RWPE2 (cell line): ENCODE data around the gene RARB.

Experiments
- ATAC-seq: fragments of 200-7000 bp; cut with Tn5 transposase; 3 replicates; pipeline ENCODE4 v1.9.1; 2021; ENCODE audit warnings: low read depth
- DNase-seq: peaks from one replicate; pipeline ENCODE4 v3.0.0-alpha.2; 2020; ENCODE audit warnings: low spot score
- H3K27ac ChIP-seq: fragments of 450-650 bp; 2 replicates; pipeline ENCODE4 v1.5.1; 2017; ENCODE audit warnings: mild to moderate bottlenecking; ENCODE audit not compliant: poor library complexity, severe bottlenecking
- H3K27me3 ChIP-seq: fragments of 250-450 bp; sonication (Bioruptor Pico); 2 replicates; pipeline ENCODE4 v1.5.1; 2021; ENCODE audit warnings: mild to moderate bottlenecking, moderate library complexity; ENCODE audit not compliant: insufficient read depth, poor library complexity, severe bottlenecking
- H3K36me3 ChIP-seq: fragments of 250-450 bp; sonication (Bioruptor Pico); 2 replicates; pipeline ENCODE4 v1.5.1; 2020; ENCODE audit warnings: low read depth, mild to moderate bottlenecking, moderate library complexity
- H3K4me1 ChIP-seq: fragments of 250-450 bp; sonication (Bioruptor Pico); 2 replicates; pipeline ENCODE4 v1.5.1; 2021; ENCODE audit warnings: mild to moderate bottlenecking, moderate library complexity; ENCODE audit not compliant: insufficient read depth, poor library complexity, severe bottlenecking
- H3K4me3 ChIP-seq: fragments of 250-450 bp; sonication (Bioruptor Pico); 2 replicates; pipeline ENCODE4 v1.5.1; 2021; ENCODE audit warnings: mild to moderate bottlenecking, moderate library complexity; ENCODE audit not compliant: severe bottlenecking
- H3K9me3 ChIP-seq: fragments of 250-450 bp; sonication (Bioruptor Pico); 2 replicates; pipeline ENCODE4 v1.5.1; 2021; ENCODE audit warnings: mild to moderate bottlenecking, moderate library complexity; ENCODE audit not compliant: severe bottlenecking
- CTCF ChIP-seq: fragments of 450-650 bp; IDR thresholded peaks from one replicate; pipeline ENCODE4 v1.5.1; 2017; ENCODE audit warnings: mild to moderate bottlenecking, moderate library complexity; ENCODE audit not compliant: poor library complexity, severe bottlenecking

Gene RARB

GRCh38 chr3:25396686-25397085 is 31.4 kb upstream of the RARB start:
- H3K27ac ChIP-seq = no peak overlapping the region
- no peaks in the 10 kb centered on the region for H3K4me1 ChIP-seq
- DNase-seq (no peak), ATAC-seq (no peak)
- H3K9me3 ChIP-seq = no peaks in the 10 kb centered on the region
- H3K4me3 ChIP-seq = no peak overlapping the region
- H3K36me3 ChIP-seq = no peaks in the 10 kb centered on the region
- H3K27me3 ChIP-seq = no peaks in the 10 kb centered on the region
- no peak for TF ChIP-seq CTCF

- no peak for TF ChIP-seq CTCF
- no peaks in the 10 kb centered on the region for H3K4me1 ChIP-seq
- H3K4me3 ChIP-seq = no peak overlapping the region
- H3K9me3 ChIP-seq = no peaks in the 10 kb centered on the region
- H3K36me3 ChIP-seq = no peaks in the 10 kb centered on the region
- no peak for ATAC-seq
- H3K27me3 ChIP-seq = no peaks in the 10 kb centered on the region
- DNase-seq = no peak
- H3K27ac ChIP-seq = no peak overlapping the region
Measured at GRCh38 chr3:25397150-25397549, 30.9 kb upstream of the RARB start.

GRCh38 chr3:25400587-25400986 is 27.5 kb upstream of the RARB start:
- no peak for DNase-seq
- no peak for TF ChIP-seq CTCF
- no peak for ATAC-seq
- Histone ChIP-seq H3K36me3 (no peaks in the 10 kb centered on the region), H3K27me3 (no peaks in the 10 kb centered on the region), H3K9me3 (no peaks in the 10 kb centered on the region), H3K27ac (no peak overlapping the region), H3K4me3 (no peak overlapping the region), H3K4me1 (no peaks in the 10 kb centered on the region)

GRCh38 chr3:25403968-25404367 is 24.1 kb upstream of the RARB start:
- Histone ChIP-seq H3K9me3 (no peaks in the 10 kb centered on the region), H3K27ac (no peak overlapping the region), H3K4me1 (no peaks in the 10 kb centered on the region), H3K36me3 (no peaks in the 10 kb centered on the region), H3K4me3 (no peak overlapping the region), H3K27me3 (no peaks in the 10 kb centered on the region)
- ATAC-seq (no peak), DNase-seq (no peak)
- no peak for TF ChIP-seq CTCF

- no peaks in the 10 kb centered on the region for H3K36me3 ChIP-seq
- ATAC-seq (no peak), DNase-seq (no peak)
- H3K4me3 ChIP-seq = no peak overlapping the region
- TF ChIP-seq CTCF = no peak
- H3K27ac ChIP-seq = no peak overlapping the region
- H3K27me3 ChIP-seq = no peaks in the 10 kb centered on the region
- H3K4me1 ChIP-seq = no peaks in the 10 kb centered on the region
- no peaks in the 10 kb centered on the region for H3K9me3 ChIP-seq
Measured at GRCh38 chr3:25404569-25404968, 23.5 kb upstream of the RARB start.
